ENCODE measurements around the gene MAML3.

The MAML3 gene

DNA sequence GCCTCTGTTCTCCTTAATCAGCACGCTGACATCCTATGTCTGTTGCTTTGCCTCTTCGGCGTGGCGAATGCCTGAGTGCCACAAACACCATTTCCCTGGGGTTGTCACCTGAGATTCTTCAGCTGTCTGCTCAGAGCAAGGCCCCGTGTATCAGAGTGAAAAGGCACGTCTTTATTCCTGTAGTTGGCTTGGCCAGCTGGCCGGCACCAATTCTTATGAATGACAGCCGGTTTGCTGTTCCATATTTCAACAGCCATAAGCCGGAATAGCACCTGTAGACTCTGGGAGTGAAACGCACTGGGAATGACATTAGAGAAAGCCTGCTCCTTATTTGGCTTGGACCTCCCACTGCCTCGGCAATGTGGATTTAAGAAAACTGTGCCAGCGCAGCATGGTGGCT lies 399.0 kb downstream of the MAML3 start:
- DNase-seq (ENCODE audit: low spot score): no peak

DNA sequence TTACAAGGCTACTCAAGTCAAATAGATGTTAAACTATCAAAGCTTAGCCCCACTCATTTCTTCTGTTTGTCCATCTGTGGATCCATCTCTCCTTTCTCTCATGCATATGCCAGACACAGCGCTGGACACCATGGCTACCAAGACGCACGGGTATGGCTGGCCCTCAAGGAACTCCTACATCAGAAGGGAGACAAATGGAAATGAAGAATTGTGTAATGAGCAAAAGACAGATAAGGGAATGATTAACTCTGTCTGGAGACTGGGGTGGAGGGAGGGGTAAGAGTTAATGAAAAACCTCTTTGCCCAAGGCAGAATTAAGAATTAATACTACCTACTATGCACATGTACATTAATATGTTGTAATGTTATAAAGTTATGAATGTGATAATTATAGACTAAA lies 400.3 kb downstream of the MAML3 start:
- no peak for DNase-seq (ENCODE audit: low spot score)

DNA sequence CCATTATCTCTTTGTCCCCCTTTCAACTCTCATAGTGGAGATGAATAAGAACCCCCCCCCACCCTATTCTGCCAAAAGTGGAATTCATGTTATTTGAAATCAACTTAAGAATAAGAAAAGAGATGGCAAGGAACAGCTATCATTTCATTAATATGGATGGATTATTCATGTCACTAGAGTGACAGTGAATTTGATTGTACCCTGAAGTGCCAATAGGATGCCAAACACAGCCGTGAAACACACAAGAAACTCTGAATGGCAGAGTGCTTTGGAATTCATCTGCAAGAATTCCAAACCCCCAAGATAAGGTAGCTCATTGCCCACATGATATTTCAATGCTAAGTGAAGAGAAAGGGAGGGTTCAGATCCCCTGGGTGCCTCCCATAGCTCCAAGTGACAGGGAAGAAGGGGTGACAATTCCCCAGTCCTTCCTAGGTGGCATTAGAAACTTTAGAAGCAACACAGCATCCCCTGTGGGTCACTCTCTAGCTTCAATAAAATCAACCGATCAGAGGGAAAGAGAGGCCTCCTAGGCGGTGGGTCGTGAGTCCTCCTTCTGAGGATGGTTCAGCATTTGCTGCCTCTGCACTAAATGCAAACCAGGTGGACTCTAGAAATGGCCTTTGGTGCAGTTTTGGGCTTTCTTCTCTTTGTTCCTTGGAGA lies 404.0 kb downstream of the MAML3 start:
- DNase-seq (ENCODE audit: low spot score): no peak

DNA sequence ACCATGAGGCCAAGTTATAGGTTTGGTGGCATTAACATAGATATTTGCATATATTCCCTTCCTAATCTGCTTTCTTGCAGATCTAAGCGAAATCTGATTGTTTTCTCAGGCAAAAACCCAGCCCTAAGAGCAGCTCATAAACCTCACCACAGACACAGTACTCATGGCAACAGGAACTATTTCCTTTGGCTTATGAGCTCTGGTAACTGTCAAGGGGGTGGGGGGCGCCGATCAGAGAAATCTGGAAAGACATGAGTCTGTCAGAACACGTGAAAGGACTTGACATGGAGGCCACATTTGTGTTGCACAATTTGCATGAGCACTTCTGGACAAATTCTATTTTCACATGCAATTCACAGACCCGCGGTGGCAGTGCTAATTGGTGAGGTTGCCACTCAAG lies 404.6 kb downstream of the MAML3 start:
- no peak for DNase-seq (ENCODE audit: low spot score)

DNA sequence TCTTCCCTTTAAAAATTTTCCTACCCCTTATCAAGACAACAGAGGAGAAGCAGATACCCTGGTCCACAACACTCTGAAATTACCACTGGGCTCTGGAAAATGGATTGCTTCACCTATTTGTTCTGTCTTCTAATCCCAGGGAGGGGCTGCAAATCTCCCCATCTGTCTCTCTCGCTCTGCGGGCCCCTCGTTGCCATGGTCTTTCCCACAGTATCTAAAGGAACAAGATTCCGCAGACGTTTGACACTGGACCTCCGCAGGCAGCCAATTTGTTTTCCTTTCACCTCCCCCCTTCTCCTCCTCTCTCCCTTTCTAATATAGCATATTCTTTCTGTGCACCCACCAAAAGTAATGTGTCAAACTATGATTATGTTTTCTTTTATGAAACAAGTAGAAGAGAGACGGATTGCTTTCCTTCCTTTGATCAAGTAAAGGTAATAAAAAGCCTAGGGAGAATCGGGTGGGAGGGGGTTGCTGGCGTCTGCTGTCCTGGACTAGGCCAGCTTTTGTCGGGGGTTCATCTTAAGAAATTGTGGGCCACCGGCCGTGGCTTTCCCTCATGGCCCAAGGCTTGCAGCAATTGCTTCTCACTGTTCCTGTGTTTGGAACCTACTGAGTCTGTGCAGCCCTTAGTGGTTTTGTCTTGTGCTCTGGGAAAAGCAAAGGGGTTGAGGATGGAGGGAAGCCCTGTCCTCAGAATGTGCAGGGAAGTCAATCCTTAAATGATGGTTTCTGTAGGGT lies 407.4 kb downstream of the MAML3 start:
- DNase-seq (ENCODE audit: low spot score): no peak

DNA sequence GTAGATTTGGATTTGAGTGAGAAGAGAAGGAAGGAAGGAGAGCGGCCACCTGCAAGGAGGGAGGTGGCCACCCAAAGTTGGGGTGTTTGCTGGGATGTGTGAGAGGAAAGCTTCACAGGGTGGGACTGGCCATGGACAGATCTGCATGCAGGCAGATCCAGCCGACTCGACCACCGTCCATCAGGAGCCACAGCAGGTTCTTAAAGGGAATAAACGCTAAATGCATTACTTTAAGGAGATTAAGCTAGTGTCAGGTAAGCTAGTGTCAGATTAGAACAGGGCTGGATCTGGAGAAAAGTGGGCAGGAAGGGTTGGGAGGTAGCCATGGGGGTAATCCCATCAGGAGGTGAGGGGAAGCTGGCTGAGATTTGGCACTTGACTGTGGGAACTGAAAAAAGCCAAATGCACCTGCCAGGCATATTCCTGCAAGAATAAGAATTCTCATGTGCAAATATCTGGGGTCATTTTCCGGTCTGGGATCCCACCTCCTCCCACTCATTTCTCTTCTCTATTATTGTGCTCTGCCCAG lies 408.8 kb downstream of the MAML3 start:
- no peak for DNase-seq (ENCODE audit: low spot score)

DNA sequence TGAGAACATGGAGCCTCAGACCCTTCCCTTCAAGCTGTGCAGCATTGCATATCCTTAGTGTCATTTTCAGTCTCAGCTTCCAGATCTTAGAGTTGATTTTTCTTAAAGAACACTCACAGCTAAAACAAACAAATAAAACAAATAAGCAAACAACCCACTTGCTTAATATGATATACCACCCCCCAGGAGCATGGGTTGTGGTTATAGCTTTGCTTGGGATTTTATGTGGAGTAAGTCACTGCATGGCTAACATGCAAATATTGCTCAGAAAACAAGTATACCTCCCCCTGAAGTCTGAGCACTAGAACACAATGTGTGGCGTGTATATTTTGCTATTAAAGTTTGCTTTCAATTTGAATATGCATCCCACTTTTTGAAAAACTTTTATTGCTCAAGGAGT lies 409.8 kb downstream of the MAML3 start:
- no peak for DNase-seq (ENCODE audit: low spot score)

DNA sequence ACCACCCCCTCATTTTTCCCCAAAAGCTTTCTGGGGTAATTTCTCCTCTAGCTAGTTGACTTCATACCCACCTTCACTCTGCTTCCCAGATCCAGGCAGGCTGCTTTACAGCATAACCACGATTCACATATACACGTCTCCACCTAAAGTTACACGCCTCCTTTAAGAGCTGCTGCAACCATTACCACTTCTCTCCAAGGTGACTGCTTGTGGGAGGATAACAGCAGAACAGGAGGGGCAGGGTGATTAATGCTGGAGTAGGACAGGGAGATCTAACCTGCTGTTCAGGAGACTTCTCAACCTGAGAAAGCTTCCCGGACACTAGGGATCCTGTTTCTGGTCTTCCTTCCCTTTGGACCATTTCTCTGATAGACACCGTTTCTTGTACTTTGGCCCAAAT lies 411.0 kb downstream of the MAML3 start:
- DNase-seq (ENCODE audit: low spot score): no peak

DNA sequence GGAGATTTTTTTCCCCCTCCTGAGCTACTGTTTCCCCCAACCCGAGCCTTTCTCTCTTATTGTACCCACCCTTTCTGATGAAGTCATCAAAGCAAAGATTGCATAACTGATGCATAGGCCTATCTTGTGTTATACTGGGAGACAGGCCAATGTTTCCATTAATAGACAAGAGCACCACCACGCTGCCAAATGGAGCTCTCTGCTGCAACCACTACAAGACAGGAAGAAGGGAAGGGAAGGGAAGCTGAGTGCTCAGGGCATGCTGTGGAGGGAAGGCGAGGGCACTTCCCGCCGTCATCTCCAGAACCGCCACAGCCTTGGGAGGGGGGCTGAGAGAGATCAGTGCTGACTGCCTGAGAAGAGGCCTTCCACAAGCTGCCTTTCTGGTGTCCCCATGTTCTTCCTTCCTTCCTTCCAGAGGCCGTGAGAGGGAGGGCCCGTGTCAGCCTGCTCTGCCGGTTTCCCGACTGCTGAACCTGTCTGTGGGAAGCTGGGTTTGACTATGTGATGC lies 413.4 kb downstream of the MAML3 start:
- DNase-seq (ENCODE audit: low spot score): peak; percentile 9

DNA sequence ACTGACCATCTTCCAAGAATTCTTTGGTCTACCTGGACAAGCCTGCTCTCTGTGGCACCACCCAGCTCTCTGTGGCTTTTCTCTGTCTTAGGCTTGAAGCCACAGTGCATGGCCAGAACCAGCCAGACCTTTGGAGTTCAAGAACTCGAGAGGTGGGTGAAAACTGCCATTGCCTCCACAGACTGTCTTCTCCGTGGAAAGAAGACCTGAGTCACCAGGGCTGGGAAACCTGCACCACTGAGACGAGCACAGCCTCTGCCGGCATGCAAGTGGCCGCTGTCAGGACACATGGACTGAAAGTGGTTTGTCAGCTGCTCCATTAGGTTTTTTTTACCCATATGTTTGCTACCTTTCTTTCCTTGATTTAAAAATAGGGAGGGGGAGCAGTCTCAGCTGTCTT lies 413.9 kb downstream of the MAML3 start:
- DNase-seq (ENCODE audit: low spot score): no peak

DNA sequence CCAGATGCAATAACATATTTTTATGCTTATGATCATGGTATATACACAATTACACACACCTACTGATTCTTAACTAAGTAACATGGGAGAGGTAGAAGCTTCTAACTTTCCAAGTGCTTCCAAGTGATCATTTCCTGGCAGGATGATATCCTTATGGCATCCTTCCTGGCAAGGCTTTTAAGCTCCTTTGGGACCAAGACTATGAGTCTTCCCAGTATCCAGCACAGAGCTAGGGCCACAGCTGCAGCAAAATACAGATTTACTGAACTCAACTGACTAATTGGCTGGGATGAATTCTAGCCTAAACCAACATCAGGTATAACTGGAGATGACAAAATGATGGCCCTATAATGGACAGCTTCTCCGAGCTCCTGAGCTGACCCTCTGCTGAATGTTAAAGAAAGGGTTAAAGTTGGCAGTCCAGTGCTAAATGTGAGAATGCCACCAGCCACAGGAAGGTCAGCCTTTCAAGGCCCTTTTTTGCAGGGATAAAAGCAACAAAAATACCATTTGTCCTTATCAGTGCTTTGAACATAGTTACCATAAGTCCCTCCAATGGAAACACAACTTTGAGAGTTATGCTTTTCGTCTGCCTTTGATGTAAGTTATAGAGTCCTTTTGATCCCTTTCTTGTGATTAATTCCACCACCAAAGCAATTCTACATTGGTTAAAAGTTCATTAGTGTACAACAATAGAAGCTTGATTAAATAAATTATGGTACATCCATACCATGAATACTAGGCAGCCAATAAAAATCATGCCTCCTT lies 415.0 kb downstream of the MAML3 start:
- DNase-seq (ENCODE audit: low spot score): no peak

DNA sequence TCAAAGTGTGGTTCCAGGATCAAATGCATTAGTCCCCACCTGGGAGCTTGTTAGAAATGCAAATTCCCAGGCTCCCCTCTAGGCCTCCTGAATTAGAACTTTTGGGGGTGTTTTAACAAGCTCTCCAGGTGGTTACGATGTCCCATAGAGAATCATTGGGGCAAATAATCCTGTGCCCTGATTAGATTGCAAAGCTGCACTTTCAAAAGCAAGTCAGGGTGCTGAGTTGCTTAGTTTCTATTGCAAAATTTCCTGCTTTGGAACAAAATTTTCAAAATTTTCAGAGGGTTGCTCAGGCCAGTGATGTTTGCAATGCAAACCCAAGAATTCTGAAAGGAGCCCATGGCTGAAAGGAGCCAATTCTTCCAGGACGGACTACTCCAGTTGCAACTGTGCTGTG lies 417.3 kb downstream of the MAML3 start:
- no peak for DNase-seq (ENCODE audit: low spot score)

DNA sequence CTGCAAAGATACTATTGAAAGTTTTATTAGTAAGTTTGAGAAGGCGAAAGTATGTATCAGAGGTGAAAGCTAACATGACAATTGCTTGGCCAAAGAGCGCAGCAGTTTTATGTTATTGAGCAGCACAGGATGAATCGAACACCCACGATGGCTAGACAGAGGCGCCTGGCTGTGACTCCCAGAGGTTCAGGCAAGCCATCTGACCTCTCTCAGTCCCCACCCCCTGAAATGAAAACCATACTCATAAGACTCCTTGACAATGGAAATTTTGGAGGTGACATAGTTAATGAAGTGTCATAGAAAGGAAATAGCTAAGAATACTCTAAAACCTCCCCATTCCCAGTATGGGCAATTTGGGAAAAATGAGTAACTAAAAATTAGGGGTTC lies 417.7 kb downstream of the MAML3 start:
- DNase-seq (ENCODE audit: low spot score): no peak

DNA sequence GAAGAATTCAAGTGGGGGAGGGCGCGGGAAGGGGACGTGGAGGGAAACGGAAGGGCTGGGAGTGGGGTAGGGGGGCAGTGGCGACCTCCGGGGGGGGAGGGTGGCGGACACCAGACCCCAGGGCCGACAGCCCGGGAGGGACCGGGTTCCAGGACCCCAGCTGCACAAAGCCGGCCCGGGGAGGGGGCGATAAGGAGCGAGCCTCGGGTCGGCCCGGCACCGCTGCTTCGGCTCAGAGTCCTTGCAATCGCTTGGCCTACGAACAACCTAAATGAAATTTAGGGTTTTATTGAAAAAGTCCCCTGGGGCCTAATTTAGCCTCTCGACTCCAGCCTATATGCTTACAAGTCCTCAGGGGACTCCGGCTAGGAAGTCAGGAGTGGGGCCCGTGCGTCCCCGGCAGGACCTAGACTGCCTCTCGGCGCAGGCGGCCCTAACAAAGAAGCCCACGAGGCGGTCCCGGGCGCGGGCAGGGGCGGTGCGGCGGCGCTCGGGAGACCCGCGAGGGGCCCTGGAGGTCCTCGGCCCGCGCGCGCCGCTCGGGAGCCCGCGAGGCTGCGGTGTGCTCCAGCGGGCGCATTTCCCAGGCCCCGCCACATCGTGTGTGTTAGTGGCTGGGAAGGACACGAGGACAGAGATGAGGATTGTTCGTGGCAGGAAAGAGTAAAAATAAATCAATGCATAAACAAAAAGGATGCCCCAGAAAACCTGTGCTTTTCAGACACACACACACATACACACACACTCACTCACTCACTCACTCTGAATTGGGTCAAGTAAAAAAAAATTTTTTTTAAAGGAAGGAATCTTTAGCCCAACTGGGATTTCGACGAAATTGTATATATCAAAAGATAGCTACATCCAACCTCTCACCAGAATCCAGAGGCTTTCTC lies 418.4 kb downstream of the MAML3 start:
- DNase-seq (ENCODE audit: low spot score): no peak

DNA sequence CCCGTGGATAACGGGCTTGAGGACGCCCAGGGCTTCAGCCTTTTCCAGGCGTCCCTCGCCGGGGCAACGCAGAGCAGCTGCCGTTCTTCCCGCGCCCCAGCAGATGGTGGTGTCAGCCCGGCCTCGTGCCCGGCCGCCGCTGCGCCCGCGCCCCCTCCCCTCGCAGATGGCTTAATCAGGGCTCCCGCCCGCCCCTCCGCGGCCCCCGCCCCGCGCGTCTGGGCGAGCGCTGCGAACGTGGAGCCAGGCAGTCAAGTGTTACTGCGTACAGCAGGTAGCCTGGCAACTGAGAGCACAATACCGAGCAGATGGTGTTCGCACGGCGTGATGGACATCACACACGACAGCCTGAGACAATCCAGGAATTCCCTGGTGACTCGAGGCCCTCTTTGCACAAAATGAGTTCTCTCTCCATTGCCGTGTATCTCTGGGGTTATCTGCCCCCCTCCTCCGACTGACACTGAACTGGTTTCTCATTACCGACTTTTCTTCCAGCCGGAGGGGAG lies 419.1 kb downstream of the MAML3 start:
- DNase-seq (ENCODE audit: low spot score): peak; percentile 9

DNA sequence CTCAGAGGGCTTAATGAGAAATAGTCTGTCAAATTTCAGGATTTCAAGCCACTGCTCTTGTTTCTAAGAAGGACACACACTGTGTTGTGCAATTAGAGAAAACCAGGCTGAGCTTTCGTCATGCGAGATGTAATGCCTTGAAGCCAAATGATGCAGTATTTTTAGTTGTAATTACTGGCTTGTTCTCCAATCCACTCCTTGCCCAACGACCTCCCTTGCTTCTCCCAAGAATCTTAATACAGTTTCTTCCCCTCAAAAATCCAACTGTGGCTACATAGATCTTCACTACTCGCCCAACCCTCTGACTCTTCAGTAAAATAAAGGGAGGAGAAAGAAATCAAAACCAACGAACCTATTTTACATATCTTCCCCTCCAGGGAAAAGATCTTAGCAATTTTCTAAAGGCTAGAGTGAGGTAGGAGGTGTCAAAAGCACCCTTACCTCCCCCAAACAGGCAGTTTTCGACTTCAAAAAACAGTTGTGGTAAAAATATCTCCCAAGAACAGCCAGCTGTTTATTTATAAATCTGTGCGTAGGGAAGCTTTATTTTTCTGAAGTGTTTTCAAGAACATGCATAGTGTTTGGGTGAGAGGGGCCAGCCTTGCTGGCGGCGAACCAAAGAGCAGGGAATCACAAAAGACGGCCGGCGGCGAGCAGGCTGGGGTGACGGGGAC lies 419.6 kb downstream of the MAML3 start:
- DNase-seq (ENCODE audit: low spot score): no peak

DNA sequence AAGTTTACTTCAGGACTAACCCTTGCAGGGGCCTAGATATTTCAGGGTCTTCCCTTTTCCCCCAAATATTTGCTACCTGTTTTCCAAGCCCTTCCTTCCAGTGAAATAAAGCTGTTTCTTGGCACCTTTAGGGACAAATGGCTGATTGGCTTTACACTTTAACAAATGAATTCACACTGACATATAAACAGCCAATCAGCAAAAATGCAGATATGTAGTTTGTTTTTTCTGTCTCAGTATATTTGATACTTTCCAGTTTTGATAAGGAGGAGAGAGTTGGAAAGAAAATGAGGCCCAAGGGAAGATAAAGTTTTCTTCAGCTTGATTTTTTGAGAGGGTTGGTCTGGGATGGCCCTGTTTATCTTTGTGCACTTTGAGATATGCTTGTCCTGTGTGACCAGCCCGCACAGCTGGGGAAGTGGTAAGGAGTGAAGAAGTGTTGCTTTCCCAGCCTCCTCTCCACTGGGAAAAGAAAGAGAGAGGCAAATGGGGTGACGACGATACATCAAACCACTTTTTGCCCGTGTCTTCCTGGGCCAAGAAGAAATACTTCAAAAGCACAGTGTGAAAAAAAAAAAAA lies 420.9 kb downstream of the MAML3 start:
- no peak for DNase-seq (ENCODE audit: low spot score)

DNA sequence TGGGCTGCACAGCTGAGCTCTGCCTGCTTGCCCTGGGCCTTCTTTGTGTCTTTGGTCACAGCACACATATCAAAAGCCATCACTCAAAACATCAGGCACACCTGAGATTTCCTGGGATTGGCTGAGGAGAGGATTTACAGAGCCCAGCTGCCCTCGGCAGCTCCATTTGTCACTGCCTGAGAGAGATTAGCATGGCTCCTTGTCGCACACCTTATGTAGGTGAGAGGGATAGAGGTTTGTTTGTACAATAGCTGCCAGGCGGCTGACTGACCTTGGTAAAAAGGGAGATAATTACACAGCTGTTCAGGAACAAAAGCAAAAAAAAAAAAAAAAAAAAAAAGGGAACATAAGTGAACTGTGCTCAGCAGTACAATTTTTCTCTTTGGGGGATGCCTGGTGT lies 425.1 kb downstream of the MAML3 start:
- DNase-seq (ENCODE audit: low spot score): no peak

DNA sequence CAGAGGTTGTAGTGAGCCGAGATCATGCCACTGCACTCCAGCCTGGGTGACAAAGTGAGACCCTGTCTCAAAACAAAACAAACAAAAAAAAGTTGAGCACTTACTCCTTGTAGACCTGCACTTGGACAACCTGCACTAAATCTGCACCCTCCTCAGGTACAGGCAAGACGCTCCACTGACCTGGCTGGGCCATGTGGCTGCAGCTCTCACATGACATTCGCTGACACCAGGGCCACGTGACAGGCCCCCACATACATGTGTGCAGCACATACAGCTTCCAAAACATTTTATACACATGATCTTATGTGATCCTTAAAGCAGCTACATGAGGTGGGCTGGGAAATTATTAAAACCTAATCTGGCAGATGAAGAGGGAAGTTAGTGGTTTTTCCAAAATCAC lies 425.8 kb downstream of the MAML3 start:
- DNase-seq (ENCODE audit: low spot score): no peak

DNA sequence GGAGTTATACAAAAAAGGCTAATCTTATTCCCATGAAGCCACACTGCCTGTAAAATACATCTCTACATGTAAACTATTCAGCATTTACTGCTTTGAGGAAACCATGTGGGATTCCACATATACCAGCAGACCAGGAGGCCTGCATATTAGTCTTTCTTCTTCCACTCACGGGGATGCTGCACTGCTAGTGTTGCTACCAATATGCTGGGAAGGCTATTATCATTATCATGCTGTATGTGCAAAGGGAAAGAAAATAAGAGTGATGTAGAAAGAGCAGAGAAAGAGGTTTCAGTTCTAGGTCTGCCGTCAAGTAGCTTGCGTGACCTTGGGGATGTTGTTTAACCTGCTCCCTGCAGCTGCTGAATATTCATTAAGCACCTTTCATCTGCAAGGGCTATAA lies 427.4 kb downstream of the MAML3 start:
- DNase-seq (ENCODE audit: low spot score): no peak

DNA sequence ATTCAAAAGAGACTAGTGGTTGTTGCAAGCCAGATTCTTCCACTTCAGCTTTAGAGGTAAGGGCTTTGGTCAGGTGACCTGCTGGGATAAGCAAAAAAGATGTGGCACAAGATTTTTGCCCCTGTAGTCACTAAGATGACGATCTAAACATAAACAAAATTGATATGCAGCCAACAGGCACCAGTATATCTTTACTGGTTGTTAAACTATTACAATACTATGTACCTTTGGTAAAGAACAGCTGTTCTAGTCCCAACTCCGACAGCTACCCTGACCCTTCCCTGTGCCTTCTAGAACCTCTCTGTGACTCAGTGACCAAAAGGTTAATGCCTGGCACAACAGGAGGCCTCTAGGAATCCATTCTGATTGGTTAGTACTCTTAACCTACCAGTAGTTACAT lies 428.7 kb downstream of the MAML3 start:
- DNase-seq (ENCODE audit: low spot score): no peak

Measured in SW480 (cell line).